Spleen (tissue), 11 donors: ENCODE results near the gene MDH1B. TPM values are rescaled to one million over a fixed set of nuclear protein-coding genes. Genes with fewer than 3 reads are reported as not detected.

ENCODE experiments used
- DNase-seq: peaks from one replicate; pipeline ENCODE4 v3.0.0-alpha.2; 2020
- H3K27ac ChIP-seq, 8 donors: fragments of 200-600 bp; sonication (generic) in 7 of 8; 1 replicate in 4 of 8; 2 replicates in 4 of 8; pipeline versions ENCODE4 v1.5.0 to v1.8.0; 2016 to 2021; ENCODE audit warnings: inconsistent platforms in 4 of 8, mild to moderate bottlenecking in 4 of 8, moderate library complexity in 1 of 8
- H3K27me3 ChIP-seq, 7 donors: fragments of 200-600 bp; sonication (generic) in 6 of 7; replicated peaks in 1 of 7; 1 replicate in 4 of 7; 2 replicates in 3 of 7; pipeline versions ENCODE4 v1.5.0 to v1.8.0; 2016 to 2021; ENCODE audit warnings: inconsistent platforms in 3 of 7, mild to moderate bottlenecking in 1 of 7
- H3K36me3 ChIP-seq, 6 donors: fragments of 200-600 bp; sonication (generic) in 5 of 6; 1 replicate in 4 of 6; 2 replicates in 2 of 6; pipeline versions ENCODE4 v1.5.0 to v1.8.0; 2016 to 2021; ENCODE audit warnings: inconsistent platforms in 2 of 6
- H3K4me1 ChIP-seq, 6 donors: fragments of 200-600 bp; sonication (generic) in 5 of 6; 1 replicate in 3 of 6; 2 replicates in 3 of 6; pipeline versions ENCODE4 v1.5.0 to v1.8.0; 2016 to 2021; ENCODE audit warnings: inconsistent platforms in 3 of 6
- H3K4me3 ChIP-seq, 8 donors: fragments of 200-600 bp; sonication (generic) in 7 of 8; 1 replicate in 4 of 8; 2 replicates in 4 of 8; pipeline versions ENCODE4 v1.5.0 to v1.8.0; 2016 to 2021; ENCODE audit warnings: inconsistent platforms in 4 of 8, mild to moderate bottlenecking in 4 of 8, moderate library complexity in 2 of 8
- H3K9me3 ChIP-seq, 8 donors: fragments of 200-600 bp; sonication (generic) in 7 of 8; 1 replicate in 4 of 8; 2 replicates in 4 of 8; pipeline versions ENCODE4 v1.5.0 to v1.8.0; 2016 to 2021; ENCODE audit warnings: inconsistent platforms in 4 of 8
- POLR2A ChIP-seq, 3 donors: fragments of 450-650 bp; IDR thresholded peaks; one replicate each; pipeline ENCODE4 v1.5.1; 2017; ENCODE audit warnings: antibody characterized with exemption in 3 of 3, mild to moderate bottlenecking in 1 of 3
- POLR2AphosphoS5 ChIP-seq, 3 donors: sonication (generic); formaldehyde crosslinking; IDR thresholded peaks; one replicate each; pipeline ENCODE4 v1.5.1; 2017; ENCODE audit warnings: antibody characterized with exemption in 3 of 3
- WGBS, 5 donors: extraction: QIAGEN DNeasy Blood & Tissue Kit in 3 of 5; methylation state at CpG; one replicate each; pipeline versions ENCODE4 v1.1.5 to v1.1.7; 2013 to 2018; 5-methylcytosine and 5-hydroxymethylcytosine counted together
- intact Hi-C: fragments of 100-400 bp; cut with DNase I; formaldehyde crosslinking; loops from one replicate; pipeline ENCODE4 v1.15.0; 2023; ENCODE audit warnings: low total_unique reads
- polyA plus RNA-seq, 3 donors: library from polyadenylated mRNA; stranded (reverse); fragments of 200-250 nt; gene quantifications; one replicate each; pipeline ENCODE4 v1.2.1, GENCODE V29; 2013
- total RNA-seq, 7 donors: library from RNA; depleted of rRNA in 3 of 7; stranded (reverse); fragments of >200 nt in 3 of 7; fragmentation: NEBNext Ultra II Directional in 4 of 7; extraction: Animal tissue kit (Norgen Biotek cat#: 25700) in 4 of 7; gene quantifications; one replicate each; pipeline versions ENCODE4 v1.1.0 to v1.2.1, GENCODE V29; 2016 to 2021
- TF ChIP-seq, protein P1 (sequence below), 11 experiments: fragments of 200-600 bp in 7 of 11; fragments of 450-650 bp in 4 of 11; sonication (generic) in 4 of 11; IDR thresholded peaks in 8 of 11; conservative IDR thresholded peaks in 3 of 11; 1 replicate in 7 of 11; 2 replicates in 4 of 11; pipeline versions ENCODE4 v1.4.0 to v1.8.0; 2016 to 2021; ENCODE audit warnings: antibody characterized with exemption in 11 of 11, inconsistent platforms in 4 of 11, mild to moderate bottlenecking in 1 of 11
- donor health status: healthy with polysubstance abuse.
- donor health status: DM: no; HTN: no; CAD: no; lungs with moderate emphysema.
- donor health status: DM: no; HTN: no; CAD: no.
- donor health status: Bipolar disorder and iron deficiency.
- donor health status: healthy.
- donor health status: DM: no; HTN: no; CAD: no.
- donor health status: DM: yes; HTN: yes; CAD: no.

Gene MDH1B
- total and polyA plus RNA-seq, 10 donors: 0.10 to 2.4 (median 0.34) TPM; not detected in 2

DNA sequence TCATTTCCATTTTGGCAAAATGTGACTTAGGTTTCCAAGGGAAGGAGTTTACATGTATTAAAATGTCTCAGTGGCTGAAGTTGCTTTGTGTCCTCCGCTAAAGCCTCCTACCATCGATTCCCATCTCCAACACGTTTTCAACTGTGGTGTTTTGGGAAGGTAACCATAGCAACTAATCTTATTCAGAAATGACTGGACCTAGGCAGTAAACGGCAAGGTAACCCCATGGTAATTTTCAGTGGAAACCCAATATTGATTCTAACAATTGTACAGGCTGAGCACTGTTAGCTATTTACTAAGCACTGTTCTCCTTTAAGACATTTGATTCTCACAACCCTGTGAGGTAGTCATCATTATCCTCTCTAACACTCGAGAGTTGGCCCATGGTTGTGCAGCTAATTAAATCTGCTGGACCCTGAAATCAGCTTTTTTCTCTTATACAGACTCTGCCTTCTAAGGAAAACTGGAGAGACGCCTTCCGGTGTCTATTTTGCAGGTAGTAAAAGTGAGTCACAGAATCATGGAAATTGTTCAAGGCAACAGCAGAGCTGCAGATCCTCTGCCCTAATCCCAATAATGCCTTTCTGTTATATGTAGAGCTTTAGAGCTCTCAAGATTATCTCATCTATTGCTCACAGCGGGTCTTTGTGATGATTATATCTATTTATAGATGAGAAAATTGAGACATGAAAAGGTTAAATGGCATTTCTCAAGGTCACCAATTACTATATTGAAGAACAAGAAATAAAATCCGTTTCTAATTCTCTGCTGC lies 36.5 kb upstream of the MDH1B start:
- H3K27ac ChIP-seq: no peak overlapping the region
- no peak for DNase-seq
- WGBS, 5 donors: 84 to 92% (median 88%) methylated on average over 9 of the region's 9 CpGs
- peaks cover 0 to 1% (median under 1%) of the 10 kb centered on the region in 6 donors for H3K36me3 ChIP-seq
- no peak for TF ChIP-seq POLR2A (IDR thresholded peaks at IDR 0.05)
- TF ChIP-seq POLR2AphosphoS5 (IDR thresholded peaks at IDR 0.05): no peak
- TF ChIP-seq, protein P1, sequence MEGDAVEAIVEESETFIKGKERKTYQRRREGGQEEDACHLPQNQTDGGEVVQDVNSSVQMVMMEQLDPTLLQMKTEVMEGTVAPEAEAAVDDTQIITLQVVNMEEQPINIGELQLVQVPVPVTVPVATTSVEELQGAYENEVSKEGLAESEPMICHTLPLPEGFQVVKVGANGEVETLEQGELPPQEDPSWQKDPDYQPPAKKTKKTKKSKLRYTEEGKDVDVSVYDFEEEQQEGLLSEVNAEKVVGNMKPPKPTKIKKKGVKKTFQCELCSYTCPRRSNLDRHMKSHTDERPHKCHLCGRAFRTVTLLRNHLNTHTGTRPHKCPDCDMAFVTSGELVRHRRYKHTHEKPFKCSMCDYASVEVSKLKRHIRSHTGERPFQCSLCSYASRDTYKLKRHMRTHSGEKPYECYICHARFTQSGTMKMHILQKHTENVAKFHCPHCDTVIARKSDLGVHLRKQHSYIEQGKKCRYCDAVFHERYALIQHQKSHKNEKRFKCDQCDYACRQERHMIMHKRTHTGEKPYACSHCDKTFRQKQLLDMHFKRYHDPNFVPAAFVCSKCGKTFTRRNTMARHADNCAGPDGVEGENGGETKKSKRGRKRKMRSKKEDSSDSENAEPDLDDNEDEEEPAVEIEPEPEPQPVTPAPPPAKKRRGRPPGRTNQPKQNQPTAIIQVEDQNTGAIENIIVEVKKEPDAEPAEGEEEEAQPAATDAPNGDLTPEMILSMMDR (IDR thresholded peaks at IDR 0.05 in 8 of 11, conservative IDR thresholded peaks at IDR 0.05 in 3 of 11): no peak
- intact Hi-C loops: loop anchor here (5.0 to 10.0 kb wide), 2 partner anchors 183 to 666 kb away; no protein-coding TSS in a partner anchor
- no peak overlapping the region for H3K4me3 ChIP-seq
- no peaks in the 10 kb centered on the region for H3K9me3 ChIP-seq
- no peaks in the 10 kb centered on the region for H3K27me3 ChIP-seq
- H3K4me1 ChIP-seq: peaks cover 5 to 28% (median 18%) of the 10 kb centered on the region in 6 donors

DNA sequence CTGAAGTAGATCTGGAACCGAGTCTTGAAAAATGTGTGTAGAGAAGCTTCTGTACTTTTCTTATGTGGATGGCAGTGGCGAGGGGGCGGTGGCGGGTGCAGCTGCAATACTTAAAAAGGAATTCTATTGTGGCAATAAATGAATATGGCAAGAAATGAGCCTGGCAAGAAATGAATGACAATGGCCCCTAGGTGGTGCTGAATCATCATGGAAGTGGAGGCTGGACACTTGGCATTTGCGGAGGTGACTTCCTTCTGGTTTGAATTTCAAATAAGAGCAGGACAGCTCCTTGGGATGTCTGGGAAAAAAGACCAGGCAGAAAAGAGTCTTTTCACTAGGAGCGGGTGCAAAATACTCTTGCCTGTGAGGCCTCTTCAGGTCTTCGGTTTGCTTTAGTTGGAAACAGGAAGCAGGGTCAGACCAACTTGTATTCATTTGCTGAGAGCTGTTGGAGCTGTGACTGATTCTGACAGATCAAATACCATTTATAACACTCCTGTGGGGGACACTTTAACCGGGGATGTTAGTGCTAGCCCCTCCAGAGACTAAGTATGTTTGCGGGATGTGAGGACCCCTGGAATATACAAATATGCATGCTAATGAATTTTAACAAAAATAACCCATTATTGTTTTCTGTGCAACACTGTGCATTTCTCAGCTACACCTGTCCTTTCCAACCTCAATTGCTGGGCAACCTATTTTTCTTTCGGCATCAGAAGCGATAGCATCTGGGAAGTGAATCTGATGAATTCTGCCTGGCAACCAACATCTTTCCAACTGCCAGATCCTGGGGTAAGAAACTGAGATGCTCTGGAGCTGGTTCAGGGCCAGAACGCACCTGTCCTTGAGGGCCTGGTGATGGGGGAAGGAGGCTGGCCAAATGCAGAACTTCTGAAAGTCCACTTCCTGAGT lies 35.6 kb upstream of the MDH1B start:
- Histone ChIP-seq H3K27me3 (no peaks in the 10 kb centered on the region), H3K36me3 (peaks cover 0 to 10% (median 6%) of the 10 kb centered on the region in 6 donors), H3K9me3 (no peaks in the 10 kb centered on the region), H3K4me1 (peaks cover 5 to 28% (median 18%) of the 10 kb centered on the region in 6 donors), H3K4me3 (peak overlapping the region in 1 of 8 donors; percentile 45), H3K27ac (no peak overlapping the region)
- intact Hi-C loops: loop anchor here (5.0 to 10.0 kb wide), 2 partner anchors 184 to 667 kb away; no protein-coding TSS in a partner anchor
- WGBS, 5 donors: 26 to 29% (median 29%) methylated on average over 12 of the region's 12 CpGs
- TF ChIP-seq POLR2A (IDR thresholded peaks at IDR 0.05): no peak
- TF ChIP-seq, protein P1 (IDR thresholded peaks at IDR 0.05 in 8 of 11, conservative IDR thresholded peaks at IDR 0.05 in 3 of 11): peak; percentile 39 to 74 (median 66)
- no peak for DNase-seq

DNA sequence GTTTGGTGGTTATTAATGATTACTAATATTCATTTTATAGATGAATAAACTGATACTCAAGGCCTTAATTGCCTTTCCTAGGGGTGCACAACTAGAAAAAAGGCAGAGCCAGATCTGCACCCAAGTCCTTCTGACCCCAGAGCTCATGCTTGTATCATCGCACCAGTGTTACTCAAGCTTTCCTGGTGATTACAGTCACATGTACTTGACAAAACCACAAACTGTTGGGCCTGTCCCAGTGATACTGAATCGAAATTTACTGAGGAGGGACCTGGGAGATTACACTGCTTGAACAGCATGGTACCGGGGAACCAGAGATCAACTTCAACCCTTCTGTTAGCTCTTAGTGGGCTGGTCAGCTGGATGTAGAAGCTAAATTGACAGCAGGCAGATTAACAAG lies 34.0 kb upstream of the MDH1B start:
- Histone ChIP-seq H3K27me3 (no peaks in the 10 kb centered on the region), H3K36me3 (peaks cover 0 to 27% (median 11%) of the 10 kb centered on the region in 6 donors), H3K4me1 (peaks cover 5 to 28% (median 18%) of the 10 kb centered on the region in 6 donors), H3K27ac (no peak overlapping the region), H3K4me3 (no peak overlapping the region), H3K9me3 (no peaks in the 10 kb centered on the region)
- 41 to 68% (median 43%) methylated on average over 3 of the region's 3 CpGs for WGBS, 5 donors
- intact Hi-C loops: no loop called here
- DNase-seq: no peak
- TF ChIP-seq POLR2A (IDR thresholded peaks at IDR 0.05): no peak
- TF ChIP-seq, protein P1 (IDR thresholded peaks at IDR 0.05 in 8 of 11, conservative IDR thresholded peaks at IDR 0.05 in 3 of 11): no peak
- TF ChIP-seq POLR2AphosphoS5 (IDR thresholded peaks at IDR 0.05): no peak
